PC-3 (cell line): ENCODE measurements around the gene CASZ1. TPM values are rescaled to one million over a fixed set of nuclear protein-coding genes. Genes with fewer than 3 reads are reported as not detected.

Source experiments
- ATAC-seq: fragments of 200-7000 bp; cut with Tn5 transposase; 2 replicates; pipeline ENCODE4 v1.9.1; 2020; ENCODE audit warnings: mild to moderate bottlenecking, moderate library complexity
- BruUV-seq: library from RNA; stranded (reverse); fragments of 400-500 nt; replicated peaks from 2 replicates; lab custom pipeline; 2021; lab: Mats Ljungman, UMichigan
- CTCF ChIA-PET: fragments of 300-600 bp; sonication (Branson Sonifier 250); formaldehyde crosslinking; loops from one replicate; lab custom pipeline; 2022; ENCODE audit warnings: antibody characterized with exemption; lab: Charles Lee
- POLR2A ChIA-PET: fragments of 300-600 bp; sonication (Branson Sonifier 250); formaldehyde crosslinking; loops from one replicate; lab custom pipeline; 2022; ENCODE audit warnings: antibody characterized with exemption; ENCODE audit not compliant: unreplicated experiment; lab: Charles Lee
- DNase-seq: peaks from one replicate; pipeline ENCODE4 v3.0.0-alpha.2; 2015
- H2AFZ ChIP-seq: fragments of 300-600 bp; sonication (generic); 2 replicates; pipeline ENCODE4 v1.6.0; 2016; ENCODE audit warnings: antibody characterized with exemption, low read length
- H3F3A ChIP-seq: fragments of 300-600 bp; sonication (generic); one replicate; pipeline ENCODE4 v1.6.0; 2017; ENCODE audit warnings: antibody characterized with exemption, low read length, control low read depth, mild to moderate bottlenecking; ENCODE audit not compliant: unreplicated experiment
- H3K27ac ChIP-seq: fragments of 300-600 bp; sonication (generic); 2 replicates; pipeline ENCODE4 v1.5.1; 2016; ENCODE audit warnings: mild to moderate bottlenecking, low read length
- H3K27me3 ChIP-seq: fragments of 300-600 bp; sonication (generic); 2 replicates; pipeline ENCODE4 v1.6.1; 2016; ENCODE audit warnings: low read length, mixed read lengths
- H3K36me3 ChIP-seq: fragments of 300-600 bp; sonication (generic); 2 replicates; pipeline ENCODE4 v1.6.1; 2016; ENCODE audit warnings: low read depth, mixed run types, low read length, mixed read lengths
- H3K4me1 ChIP-seq: fragments of 300-600 bp; sonication (generic); 2 replicates; pipeline ENCODE4 v1.5.1; 2016; ENCODE audit warnings: low read length; ENCODE audit not compliant: insufficient read depth
- H3K4me2 ChIP-seq: fragments of 300-600 bp; sonication (generic); 2 replicates; pipeline ENCODE4 v1.6.0; 2016; ENCODE audit warnings: low read length
- H3K4me3 ChIP-seq: fragments of 300-600 bp; sonication (generic); 2 replicates; pipeline ENCODE4 v1.5.1; 2016; ENCODE audit warnings: mild to moderate bottlenecking, low read length, mixed read lengths
- H3K79me2 ChIP-seq: fragments of 300-600 bp; sonication (generic); 2 replicates; pipeline ENCODE4 v1.6.1; 2017; ENCODE audit warnings: low read length, mixed read lengths
- H3K9ac ChIP-seq: fragments of 300-600 bp; sonication (generic); 2 replicates; pipeline ENCODE4 v1.6.0; 2016; ENCODE audit warnings: mild to moderate bottlenecking, low read length
- H3K9me2 ChIP-seq: fragments of 300-600 bp; sonication (generic); replicated peaks from 2 replicates; pipeline ENCODE4 v1.6.1; 2016; ENCODE audit warnings: mixed run types, low read length, mixed read lengths
- H3K9me3 ChIP-seq: fragments of 300-600 bp; sonication (generic); 2 replicates; pipeline ENCODE4 v1.6.1; 2016; ENCODE audit warnings: low read length, mixed read lengths
- H4K20me1 ChIP-seq: fragments of 300-600 bp; sonication (generic); 2 replicates; pipeline ENCODE4 v1.6.1; 2016; ENCODE audit warnings: low read length, mixed read lengths
- EZH2 ChIP-seq: fragments of 300-600 bp; sonication (generic); IDR thresholded peaks from one replicate; pipeline ENCODE4 v1.6.1; 2017; ENCODE audit warnings: antibody characterized with exemption, mild to moderate bottlenecking, low read length; ENCODE audit not compliant: unreplicated experiment
- EZH2phosphoT487 ChIP-seq: fragments of 300-600 bp; sonication (generic); IDR thresholded peaks from 2 replicates; pipeline ENCODE4 v1.6.1; 2018; ENCODE audit warnings: mild to moderate bottlenecking, antibody characterized with exemption, low read length, borderline replicate concordance
- intact Hi-C: fragments of 100-400 bp; cut with micrococcal nuclease; formaldehyde crosslinking; loops from 2 replicates; pipeline ENCODE4 v1.9.0; 2023
- total RNA-seq: library from RNA; depleted of rRNA; stranded (reverse); fragments of >200 nt; gene quantifications from 2 replicates; pipeline ENCODE4 v1.2.3, GENCODE V29; 2014
- TF ChIP-seq, protein P1 (sequence below): fragments of 300-600 bp; sonication (generic); conservative IDR thresholded peaks from 2 replicates; pipeline ENCODE4 v1.5.1; 2017; ENCODE audit warnings: antibody characterized with exemption, low read depth, mild to moderate bottlenecking, low read length

The CASZ1 gene
- total RNA-seq, 1 experiment from 2014 or later, result 12.8 TPM

DNA sequence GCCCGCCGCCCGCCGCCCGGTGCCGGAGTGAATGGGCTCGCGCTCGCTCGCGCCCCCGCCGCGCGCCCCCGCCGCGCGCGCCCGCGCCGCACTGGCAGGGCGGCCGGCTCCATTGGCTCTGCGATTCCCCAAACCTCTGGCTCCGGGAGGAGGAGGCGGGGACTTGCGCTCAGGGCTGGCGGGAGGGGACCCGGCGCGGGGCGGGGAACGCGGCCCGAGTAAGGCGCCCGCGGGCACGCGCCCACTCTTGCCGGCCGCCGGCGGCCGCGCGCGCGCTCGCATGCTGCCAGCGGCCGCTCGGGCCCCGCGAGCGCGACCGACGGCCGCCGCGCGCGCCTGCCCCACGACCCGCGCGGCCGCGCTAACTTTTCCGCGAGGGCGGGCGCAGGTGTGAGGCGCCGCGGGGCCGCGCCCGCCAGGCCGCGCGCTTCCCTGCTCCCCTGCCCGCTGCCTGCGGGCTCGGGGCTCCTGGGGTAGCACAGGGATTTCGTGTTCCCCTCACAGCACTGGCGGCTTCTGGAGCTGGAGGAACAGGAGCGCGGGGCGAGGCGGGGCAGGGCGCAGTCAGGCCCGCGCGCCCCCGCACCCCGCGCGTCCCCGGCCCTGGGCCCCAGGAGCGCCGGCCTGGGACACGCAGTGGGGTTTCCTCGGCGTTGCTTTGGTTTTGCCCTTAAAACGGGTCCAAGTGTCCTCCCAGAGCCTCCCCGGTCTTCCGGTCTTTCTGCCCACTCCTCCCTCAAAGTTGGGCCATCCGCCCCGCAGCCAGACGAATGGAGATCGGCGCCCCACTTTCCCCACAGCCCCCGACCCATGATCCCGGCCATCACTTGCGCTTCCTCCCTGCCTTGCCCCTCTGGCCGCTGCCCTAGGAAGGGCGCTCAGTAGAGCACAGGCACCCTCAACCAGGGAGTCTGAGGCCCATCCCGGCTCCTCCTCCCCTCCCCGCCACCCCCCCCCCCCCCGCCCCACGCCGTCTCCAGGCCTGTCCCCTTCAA lies 101.5 kb downstream of the CASZ1 start:
- H3K27ac ChIP-seq, result no peak overlapping the region
- peaks cover 29% of the 10 kb centered on the region for H3K4me1 ChIP-seq
- BruUV-seq, result no TSS peak
- H3K4me2 ChIP-seq, result peak overlapping the region; percentile 81
- H3K4me3 ChIP-seq, result peak overlapping the region; percentile 63
- H3K9me2 ChIP-seq, result no peaks in the 10 kb centered on the region
- no peaks in the 10 kb centered on the region for H3K9me3 ChIP-seq
- H3K9ac ChIP-seq, result 0 out of 2 replicates have a peak overlapping the region, but pooled peaks have one; percentile 4
- ATAC-seq, result peak; percentile 75
- no peaks in the 10 kb centered on the region for H3F3A ChIP-seq
- H2AFZ ChIP-seq, result peak overlapping the region; percentile 59; the same call in 1 of the 2 replicates
- POLR2A ChIA-PET, result no interaction called here
- TF ChIP-seq, protein P1, sequence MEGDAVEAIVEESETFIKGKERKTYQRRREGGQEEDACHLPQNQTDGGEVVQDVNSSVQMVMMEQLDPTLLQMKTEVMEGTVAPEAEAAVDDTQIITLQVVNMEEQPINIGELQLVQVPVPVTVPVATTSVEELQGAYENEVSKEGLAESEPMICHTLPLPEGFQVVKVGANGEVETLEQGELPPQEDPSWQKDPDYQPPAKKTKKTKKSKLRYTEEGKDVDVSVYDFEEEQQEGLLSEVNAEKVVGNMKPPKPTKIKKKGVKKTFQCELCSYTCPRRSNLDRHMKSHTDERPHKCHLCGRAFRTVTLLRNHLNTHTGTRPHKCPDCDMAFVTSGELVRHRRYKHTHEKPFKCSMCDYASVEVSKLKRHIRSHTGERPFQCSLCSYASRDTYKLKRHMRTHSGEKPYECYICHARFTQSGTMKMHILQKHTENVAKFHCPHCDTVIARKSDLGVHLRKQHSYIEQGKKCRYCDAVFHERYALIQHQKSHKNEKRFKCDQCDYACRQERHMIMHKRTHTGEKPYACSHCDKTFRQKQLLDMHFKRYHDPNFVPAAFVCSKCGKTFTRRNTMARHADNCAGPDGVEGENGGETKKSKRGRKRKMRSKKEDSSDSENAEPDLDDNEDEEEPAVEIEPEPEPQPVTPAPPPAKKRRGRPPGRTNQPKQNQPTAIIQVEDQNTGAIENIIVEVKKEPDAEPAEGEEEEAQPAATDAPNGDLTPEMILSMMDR, result no peak
- no peak for TF ChIP-seq EZH2
- no peak for TF ChIP-seq EZH2phosphoT487
- H3K36me3 ChIP-seq, result no peaks in the 10 kb centered on the region
- CTCF ChIA-PET, result no interaction called here
- peak; percentile 86 for DNase-seq
- intact Hi-C loops, result loop anchor here (5.0 kb wide), 1 partner anchor 97 kb away; no protein-coding TSS in a partner anchor
- H3K79me2 ChIP-seq, result no peaks in the 10 kb centered on the region
- H4K20me1 ChIP-seq, result no peaks in the 10 kb centered on the region
- H3K27me3 ChIP-seq, result no peaks in the 10 kb centered on the region

GRCh38 chr1:10694274-10694632 lies 102.2 kb downstream of the CASZ1 start:
- H3K27ac ChIP-seq, result no peak overlapping the region

More at GRCh38 chr1:10694274-10694632, 102.2 kb downstream of the CASZ1 start:
- POLR2A ChIA-PET, result no interaction called here
- Histone ChIP-seq H3K79me2 (no peaks in the 10 kb centered on the region), H3K9ac (no peak overlapping the region), H3K9me3 (no peaks in the 10 kb centered on the region), H4K20me1 (no peaks in the 10 kb centered on the region), H3K27me3 (no peaks in the 10 kb centered on the region), H3K9me2 (no peaks in the 10 kb centered on the region), H3K4me3 (peak overlapping the region; percentile 83), H3K36me3 (no peaks in the 10 kb centered on the region), H3F3A (no peaks in the 10 kb centered on the region), H3K4me2 (peak overlapping the region; percentile 69; the same call in 1 of the 2 replicates), H2AFZ (0 out of 2 replicates have a peak overlapping the region, but pooled peaks have one; percentile 55), H3K4me1 (peaks cover 24% of the 10 kb centered on the region)
- no TSS peak for BruUV-seq
- DNase-seq (no peak), ATAC-seq (peak; percentile 49)
- CTCF ChIA-PET, result no interaction called here
- intact Hi-C loops, result loop anchor here (5.0 kb wide), 1 partner anchor 98 kb away; no protein-coding TSS in a partner anchor
- TF ChIP-seq, protein P1, result no peak
- no peak for TF ChIP-seq EZH2
